Measurements from ENCODE around the gene RANGAP1.

- TF ChIP-seq, protein P1, sequence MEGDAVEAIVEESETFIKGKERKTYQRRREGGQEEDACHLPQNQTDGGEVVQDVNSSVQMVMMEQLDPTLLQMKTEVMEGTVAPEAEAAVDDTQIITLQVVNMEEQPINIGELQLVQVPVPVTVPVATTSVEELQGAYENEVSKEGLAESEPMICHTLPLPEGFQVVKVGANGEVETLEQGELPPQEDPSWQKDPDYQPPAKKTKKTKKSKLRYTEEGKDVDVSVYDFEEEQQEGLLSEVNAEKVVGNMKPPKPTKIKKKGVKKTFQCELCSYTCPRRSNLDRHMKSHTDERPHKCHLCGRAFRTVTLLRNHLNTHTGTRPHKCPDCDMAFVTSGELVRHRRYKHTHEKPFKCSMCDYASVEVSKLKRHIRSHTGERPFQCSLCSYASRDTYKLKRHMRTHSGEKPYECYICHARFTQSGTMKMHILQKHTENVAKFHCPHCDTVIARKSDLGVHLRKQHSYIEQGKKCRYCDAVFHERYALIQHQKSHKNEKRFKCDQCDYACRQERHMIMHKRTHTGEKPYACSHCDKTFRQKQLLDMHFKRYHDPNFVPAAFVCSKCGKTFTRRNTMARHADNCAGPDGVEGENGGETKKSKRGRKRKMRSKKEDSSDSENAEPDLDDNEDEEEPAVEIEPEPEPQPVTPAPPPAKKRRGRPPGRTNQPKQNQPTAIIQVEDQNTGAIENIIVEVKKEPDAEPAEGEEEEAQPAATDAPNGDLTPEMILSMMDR (IDR thresholded peaks at IDR 0.05) = no peak
- TF ChIP-seq POLR2A (IDR thresholded peaks at IDR 0.05) = no peak
Measured at GRCh38 chr22:41234815-41235695, 50.9 kb downstream of the RANGAP1 start.

All from lower leg skin (tissue), 3 donors.